ENCODE results near the gene PCSK1.
"Not testable (repeated sequence)": the region's sequence is repeated elsewhere in the genome, so short reads cannot be mapped to it uniquely, and the experiment has no call there.

Gene PCSK1

GRCh38 chr5:96425443-96425842 lies 7.6 kb downstream of the PCSK1 start:
- DNase-seq: no peak

- DNase-seq: no peak
These were observed 17.2 kb downstream of the PCSK1 start for GRCh38 chr5:96415897-96416296.

GRCh38 chr5:96412868-96413449 lies 20.1 kb downstream of the PCSK1 start:
- DNase-seq: no peak

GRCh38 chr5:96410013-96410412 lies 23.0 kb downstream of the PCSK1 start:
- DNase-seq: no peak

GRCh38 chr5:96408841-96409538 lies 24.1 kb downstream of the PCSK1 start:
- no peak for DNase-seq

GRCh38 chr5:96408210-96408777 lies 24.8 kb downstream of the PCSK1 start:
- no peak for DNase-seq

GRCh38 chr5:96407436-96407835 lies 25.6 kb downstream of the PCSK1 start:
- DNase-seq: no peak

- no peak for DNase-seq
These were observed 28.7 kb downstream of the PCSK1 start for GRCh38 chr5:96404191-96404867.

GRCh38 chr5:96402500-96402899 lies 30.5 kb downstream of the PCSK1 start:
- DNase-seq: no peak

GRCh38 chr5:96396878-96397277 lies 36.2 kb downstream of the PCSK1 start:
- no peak for DNase-seq

GRCh38 chr5:96395295-96395694 lies 37.8 kb downstream of the PCSK1 start:
- not testable (repeated sequence) for DNase-seq

GRCh38 chr5:96391921-96392320 lies 41.1 kb downstream of the PCSK1 start:
- DNase-seq: no peak

- no peak for DNase-seq
These were observed 44.9 kb downstream of the PCSK1 start for GRCh38 chr5:96388176-96388575.

- no peak for DNase-seq
These were observed 45.4 kb downstream of the PCSK1 start for GRCh38 chr5:96387616-96388015.

- DNase-seq: no peak
These were observed 47.5 kb downstream of the PCSK1 start for GRCh38 chr5:96385538-96385937.

- no peak for DNase-seq
These were observed 48.7 kb downstream of the PCSK1 start for GRCh38 chr5:96384353-96384752.

GRCh38 chr5:96381526-96381925 lies 51.5 kb downstream of the PCSK1 start:
- DNase-seq: no peak

- no peak for DNase-seq
These were observed 53.2 kb downstream of the PCSK1 start for GRCh38 chr5:96379896-96380295.

GRCh38 chr5:96377597-96377996 lies 55.5 kb downstream of the PCSK1 start:
- no peak for DNase-seq

GRCh38 chr5:96377167-96377566 lies 55.9 kb downstream of the PCSK1 start:
- DNase-seq: no peak

- DNase-seq: peak; percentile 1
These were observed 58.4 kb downstream of the PCSK1 start for GRCh38 chr5:96374653-96375052.

GRCh38 chr5:96373381-96373733 lies 59.7 kb downstream of the PCSK1 start:
- no peak for DNase-seq

- DNase-seq: no peak
These were observed 60.2 kb downstream of the PCSK1 start for GRCh38 chr5:96372726-96373380.

GRCh38 chr5:96370976-96371375 lies 62.1 kb downstream of the PCSK1 start:
- DNase-seq: no peak

Measured in activated CD4-positive, alpha-beta T cell treated with anti-CD3 and anti-CD28 coated beads, Interleukin-2, amount 50 U/mL, for 1 hour (primary cell).